GM18873 (cell line): ENCODE data around the gene GNB1L.

Experiments
- ATAC-seq: cut with Tn5 transposase; IDR thresholded peaks from one replicate; pipeline ENCODE4 v1.9.1; 2021; ENCODE audit warnings: mild to moderate bottlenecking, moderate library complexity, moderate number of reproducible peaks; ENCODE audit not compliant: unreplicated experiment, low FRiP score

Gene GNB1L

DNA sequence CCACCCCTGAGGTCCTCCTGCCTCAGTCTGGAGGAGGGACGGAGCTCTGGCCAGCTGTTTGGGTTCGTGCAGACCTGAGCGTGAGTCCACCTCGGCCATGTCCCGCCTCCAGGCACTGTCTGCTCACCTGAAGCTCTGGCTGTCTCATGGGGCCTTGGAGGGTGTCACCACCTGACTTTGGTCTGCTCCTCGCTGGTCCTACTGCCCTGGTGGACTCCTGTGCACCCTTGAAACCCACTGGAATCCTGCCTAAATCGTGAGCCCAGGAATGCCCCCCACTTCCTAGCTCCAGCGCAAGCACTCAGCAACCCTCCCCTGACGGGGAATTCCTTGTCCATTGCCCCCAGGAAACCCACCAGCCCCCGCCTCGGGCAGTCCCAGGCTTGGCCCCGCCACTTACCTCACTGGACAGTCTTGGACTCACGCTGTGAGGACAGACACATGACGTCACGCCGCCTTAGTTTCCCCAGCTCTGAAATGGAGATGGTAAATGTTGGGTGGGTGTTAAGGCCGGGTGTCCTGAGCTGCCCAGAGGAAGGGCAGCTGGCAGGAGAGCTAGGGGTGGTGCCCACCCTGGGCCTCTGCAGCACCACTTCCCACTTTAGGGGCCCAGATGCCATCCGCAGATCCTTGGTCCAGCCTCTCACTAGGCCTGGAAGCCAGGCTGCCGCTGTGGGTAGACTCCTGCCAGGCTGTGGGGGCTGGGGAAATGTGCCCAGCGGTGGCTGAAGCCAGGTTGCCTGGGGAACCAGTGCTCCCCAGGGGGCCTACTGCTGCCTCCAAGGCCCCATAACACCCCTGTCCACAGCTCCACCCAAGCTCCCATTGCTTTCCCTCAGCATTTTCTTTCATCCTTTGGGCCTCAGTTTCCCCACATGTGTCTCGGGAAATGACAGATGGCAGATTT is 112.3 kb downstream of the GNB1L start:
- ATAC-seq, result no peak

DNA sequence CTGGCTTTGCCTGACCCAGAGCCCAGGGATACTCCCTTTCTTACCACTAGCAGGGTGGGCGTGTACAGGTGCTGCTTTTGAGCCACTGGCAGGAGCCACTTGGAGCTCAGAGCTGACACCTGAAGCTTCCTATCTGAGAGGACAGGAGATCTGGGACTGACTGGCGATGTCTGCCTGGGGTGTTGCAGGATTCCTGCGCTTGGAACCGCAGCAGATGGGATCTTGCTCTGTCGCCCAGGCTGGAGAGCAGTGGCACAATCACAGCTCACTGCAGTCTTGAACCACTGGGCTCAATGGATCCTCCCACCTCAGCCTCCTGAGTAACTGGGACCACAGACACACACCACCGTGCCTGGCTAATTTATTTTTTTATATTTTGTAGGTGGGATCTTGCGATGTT is 113.6 kb downstream of the GNB1L start:
- no peak for ATAC-seq

DNA sequence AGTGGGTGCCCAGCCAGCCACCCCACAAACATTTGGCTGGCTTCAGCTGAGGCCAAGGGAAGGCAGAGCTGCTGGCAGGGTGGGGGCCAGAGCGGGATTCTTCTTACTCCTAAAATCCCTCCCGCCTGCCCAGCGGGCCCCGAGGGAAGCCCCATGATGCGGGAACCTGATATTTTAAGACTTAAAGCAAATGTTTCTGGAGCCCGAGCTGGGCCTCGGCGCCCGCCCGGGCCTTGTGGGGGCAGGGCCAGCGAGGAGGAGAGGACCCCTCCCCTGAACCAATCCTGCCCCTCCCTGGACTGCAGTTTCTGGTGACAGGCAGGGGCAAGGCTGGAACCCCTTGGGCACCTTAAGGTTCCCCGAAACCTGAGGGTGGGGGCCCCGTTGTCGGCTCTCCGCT is 114.1 kb downstream of the GNB1L start:
- ATAC-seq, result no peak

DNA sequence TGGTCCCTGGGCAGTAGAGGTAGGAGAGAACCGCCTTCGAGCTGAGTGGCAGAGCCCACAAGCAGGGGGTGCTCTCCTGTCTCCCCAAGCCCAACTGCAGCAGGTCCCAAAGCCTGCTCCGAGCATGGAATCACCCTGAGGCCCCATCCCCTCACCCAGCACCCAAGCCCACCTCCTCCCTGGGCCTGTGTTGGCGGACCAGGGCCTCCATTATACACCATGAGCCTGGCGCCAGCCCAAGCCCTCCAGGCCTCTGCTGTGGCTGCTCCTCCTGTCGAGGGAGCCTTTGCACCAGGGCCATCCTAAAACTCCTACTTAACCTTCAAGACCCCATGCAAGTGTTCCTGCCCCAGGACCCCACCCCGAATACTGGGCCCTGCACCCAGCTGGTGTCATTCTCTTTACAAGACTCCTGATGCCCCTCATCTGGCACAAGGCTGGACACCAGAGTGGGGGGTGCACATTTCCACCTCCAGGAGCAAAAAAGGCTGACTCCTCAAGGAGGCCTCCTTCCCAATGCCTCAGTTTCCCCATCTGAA is 114.7 kb downstream of the GNB1L start:
- no peak for ATAC-seq

DNA sequence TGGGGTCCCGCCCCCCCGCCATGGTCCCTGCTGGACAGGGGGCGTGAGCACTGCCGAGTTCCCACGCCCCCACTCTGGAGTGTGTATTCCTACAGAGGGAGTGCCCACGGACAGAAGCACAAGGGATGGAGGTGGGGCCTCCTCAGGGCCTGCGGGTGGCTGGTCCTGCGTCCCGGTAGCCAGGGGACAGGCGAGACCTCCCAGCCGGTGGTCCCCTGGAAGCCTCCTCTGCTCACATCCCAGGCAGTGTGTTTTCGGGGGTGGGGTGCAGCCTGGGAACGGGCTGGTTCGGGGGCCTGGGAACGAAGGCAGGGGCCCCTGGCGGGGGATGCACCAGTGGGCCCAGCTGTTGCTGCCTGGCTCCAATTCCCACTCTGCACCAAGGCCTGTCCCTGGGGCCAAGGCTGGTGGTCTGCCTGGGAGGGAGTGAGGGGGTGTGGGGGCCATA is 115.2 kb downstream of the GNB1L start:
- no peak for ATAC-seq

DNA sequence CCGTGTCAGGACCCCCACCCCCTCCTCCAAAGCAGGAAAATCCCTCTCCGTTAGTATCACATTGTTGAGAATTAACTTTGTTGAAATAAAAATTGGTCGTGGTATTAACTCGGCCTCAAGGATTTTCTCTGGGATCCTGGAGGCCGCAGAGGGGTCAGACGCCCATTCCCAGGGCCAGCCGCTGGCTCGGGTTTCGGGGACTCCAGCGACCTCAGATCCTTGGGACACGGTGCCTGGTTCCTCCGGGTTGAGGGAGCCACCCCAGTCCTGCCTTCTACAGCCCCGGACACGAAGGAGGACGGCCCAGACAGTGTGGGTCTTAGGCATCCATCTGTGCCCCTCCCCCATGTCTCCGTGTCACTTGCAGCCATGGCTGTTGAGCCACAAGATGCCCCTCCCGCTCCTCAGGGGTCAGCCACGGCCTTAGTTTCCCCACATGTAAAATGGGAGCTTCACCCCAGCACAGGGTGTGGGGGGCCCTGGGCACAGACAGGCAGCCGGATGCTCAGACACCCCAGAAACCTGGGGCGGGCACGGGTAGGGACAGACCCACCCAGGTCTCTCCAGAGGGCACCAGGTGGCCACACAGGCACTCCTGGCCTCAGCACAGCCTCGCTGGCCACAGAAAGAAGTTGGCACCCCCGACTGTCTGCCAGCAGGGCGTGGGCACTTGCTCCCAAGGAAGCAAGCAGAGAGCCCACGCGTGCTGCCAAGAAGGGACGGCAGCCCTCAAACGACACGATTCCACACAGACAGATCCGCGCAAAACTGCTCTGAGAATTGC is 115.8 kb downstream of the GNB1L start:
- no peak for ATAC-seq

DNA sequence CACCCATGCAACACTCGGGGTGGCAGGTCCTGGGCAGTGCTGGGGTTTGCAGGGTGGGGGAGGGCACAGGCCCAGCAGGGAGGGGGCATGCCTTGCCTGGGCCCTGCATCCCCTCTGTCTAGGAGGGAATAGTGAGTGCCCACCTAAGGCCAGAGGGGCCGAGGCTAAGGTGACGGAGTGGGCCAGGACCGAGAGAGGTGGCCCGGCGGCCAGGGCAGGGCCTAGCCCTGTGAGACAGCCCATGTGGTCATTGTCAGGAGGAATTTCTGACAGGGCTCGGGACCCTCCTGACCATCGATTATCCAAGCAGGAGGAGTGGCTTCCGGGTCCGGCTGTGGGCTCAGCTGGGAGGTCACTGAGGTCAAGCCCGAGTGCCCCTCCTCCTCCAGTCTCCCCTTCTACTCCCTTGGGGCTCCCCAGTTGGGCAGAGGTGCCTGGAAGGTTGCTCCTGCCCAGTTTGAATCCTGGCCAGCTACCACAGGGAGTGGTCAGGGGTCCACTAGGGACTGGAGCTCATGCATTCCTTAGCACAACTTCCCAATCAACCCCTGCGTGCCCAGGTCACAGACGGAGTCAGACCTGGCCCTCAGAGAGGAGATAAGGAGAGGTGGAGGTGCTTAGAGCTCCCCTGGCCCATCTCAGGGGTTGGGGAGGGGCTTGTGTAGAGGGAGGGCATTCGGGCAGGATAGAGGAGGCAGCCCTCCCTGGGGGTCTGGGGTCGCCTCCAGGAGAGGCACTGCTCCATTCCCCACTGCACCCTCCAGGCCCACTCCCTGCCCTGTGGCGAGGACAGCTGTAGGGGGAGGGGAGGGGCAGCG is 116.6 kb downstream of the GNB1L start:
- no peak for ATAC-seq

DNA sequence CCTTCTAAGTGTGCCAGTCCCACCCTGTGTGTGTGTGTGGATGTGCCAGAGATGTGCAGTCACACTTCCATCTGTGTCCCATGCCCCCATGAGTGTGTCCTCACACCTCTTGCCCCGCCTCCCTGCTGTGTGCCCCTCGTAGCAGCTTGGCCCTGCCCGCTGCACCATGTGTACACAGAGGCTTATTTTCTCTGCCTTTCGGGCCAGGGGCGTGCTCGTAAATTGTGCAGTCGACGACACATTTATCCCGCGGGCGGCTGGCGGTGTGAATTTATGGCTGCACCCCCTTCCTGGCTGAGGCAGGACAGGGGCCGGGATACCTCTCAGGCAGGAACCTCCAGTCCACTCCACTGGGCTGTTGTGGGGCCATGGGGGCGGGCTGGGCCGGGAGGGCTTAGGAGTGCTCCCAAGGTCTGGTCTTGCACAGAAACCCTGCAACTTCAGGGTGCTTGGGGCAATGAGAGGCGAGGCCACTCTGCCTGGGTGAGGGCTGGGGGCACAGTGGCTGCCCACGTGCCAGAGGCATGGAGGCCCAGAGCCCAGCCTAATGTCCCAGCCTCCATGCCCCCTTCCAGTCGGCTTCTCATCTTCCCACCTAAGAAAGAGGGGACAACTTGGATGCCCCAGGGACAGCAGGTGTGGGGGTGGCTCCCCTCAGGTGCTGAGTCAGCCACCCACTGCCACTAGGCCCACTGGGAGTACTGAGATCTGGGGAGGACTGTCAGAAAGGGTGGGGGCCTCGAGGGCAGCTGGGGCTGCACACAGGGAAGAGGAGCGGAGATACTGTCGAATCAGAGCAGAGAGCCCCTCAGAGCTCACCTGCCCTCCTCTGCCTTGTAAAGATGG is 118.8 kb downstream of the GNB1L start:
- no peak for ATAC-seq

DNA sequence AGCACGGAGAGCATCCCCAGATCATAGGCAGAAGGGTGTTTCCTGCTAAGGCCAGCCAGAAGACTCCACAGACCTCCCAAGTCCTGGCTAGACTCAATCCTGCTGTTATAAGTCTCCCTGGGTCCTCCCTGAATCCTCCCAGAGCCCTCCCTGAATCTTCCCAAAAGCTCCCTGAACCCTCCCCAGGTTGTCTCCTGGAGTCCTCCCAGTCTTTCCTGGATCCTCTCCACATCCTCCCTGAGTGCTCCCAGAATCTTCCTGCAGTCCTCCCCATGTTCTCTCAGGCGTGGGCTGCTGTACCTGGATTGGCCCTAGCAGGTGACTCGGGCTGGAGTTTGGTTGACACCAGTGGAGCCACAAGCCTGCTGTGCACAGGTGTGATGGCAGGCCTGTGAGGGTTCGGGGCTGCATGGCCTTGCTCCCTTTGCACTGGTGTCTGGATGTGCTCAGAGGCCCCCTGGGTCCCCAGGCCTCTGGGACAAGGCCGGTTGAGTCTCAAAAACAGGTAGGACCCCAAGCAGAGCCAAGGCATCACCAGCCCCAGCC is 119.8 kb downstream of the GNB1L start:
- no peak for ATAC-seq

DNA sequence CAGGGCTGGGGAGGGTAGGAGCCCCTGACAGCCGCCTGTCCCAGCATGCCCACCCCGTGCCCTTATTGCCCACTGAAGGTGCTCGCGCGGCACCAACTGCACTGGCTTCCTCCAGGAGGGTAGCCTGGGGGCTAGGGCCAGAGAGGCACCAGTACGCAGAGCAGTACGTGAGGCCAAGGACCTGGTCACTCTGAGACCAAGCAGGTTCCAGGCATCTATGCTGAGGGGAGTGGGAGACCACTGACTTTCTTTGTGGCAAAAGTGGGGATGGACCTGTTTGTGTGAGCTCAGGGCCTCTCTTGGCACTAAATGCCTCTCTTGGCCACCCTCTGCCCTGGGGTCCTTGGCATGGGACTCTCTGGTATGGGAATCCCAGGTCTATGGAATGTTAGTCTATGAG is 120.5 kb downstream of the GNB1L start:
- no peak for ATAC-seq

DNA sequence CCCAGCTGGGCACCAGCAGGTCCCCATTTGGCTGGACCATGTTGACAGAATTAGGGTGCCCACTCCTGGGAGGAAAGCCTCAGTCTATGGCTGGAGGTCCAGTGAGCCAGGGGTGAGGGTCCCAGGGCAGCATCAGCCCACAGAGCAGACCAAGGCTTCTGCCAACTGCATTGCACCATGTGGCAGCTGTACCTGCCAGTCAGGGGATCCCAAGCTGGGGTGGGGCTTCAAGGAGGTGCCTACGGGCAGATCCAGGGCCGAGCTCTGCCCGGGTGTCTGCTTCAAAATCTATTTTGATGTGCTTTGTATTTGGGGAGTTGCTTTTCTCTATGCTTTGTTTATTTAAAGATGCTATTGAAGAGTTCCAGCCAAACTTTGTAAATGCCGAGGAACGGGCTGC is 120.9 kb downstream of the GNB1L start:
- ATAC-seq, result no peak
